RWPE1 (cell line): ENCODE data around the gene FBXL2.

Experiments
- CTCF ChIA-PET: fragments of 350-600 bp; sonication (Branson Sonifier 250); formaldehyde crosslinking; extraction: SDS; loops from one replicate; lab custom pipeline; 2021; lab: Yijun Ruan, JAX
- POLR2A ChIA-PET: fragments of 400-600 bp; formaldehyde crosslinking; extraction: SDS; loops from one replicate; lab custom pipeline; 2020; ENCODE audit warnings: antibody characterized with exemption; ENCODE audit not compliant: low non-redundant PET; lab: Yijun Ruan, JAX
- DNase-seq: peaks from one replicate; pipeline ENCODE4 v3.0.0; 2012; ENCODE audit warnings: low spot score
- H3K27ac ChIP-seq: fragments of 450-650 bp; 2 replicates; pipeline ENCODE4 v1.5.1; 2017
- CTCF ChIP-seq: fragments of 450-650 bp; conservative IDR thresholded peaks from 2 replicates; pipeline ENCODE4 v1.5.1; 2017; ENCODE audit warnings: low read depth, mild to moderate bottlenecking

Gene FBXL2

GRCh38 chr3:33386631-33387030 is 109.4 kb downstream of the FBXL2 start:
- ChIA-PET CTCF (interaction anchor here (0.6 kb wide), 1 partner anchor 11 kb away, joined by 5 read pairs; no protein-coding TSS in a partner anchor), POLR2A (no interaction called here)
- no peak for TF ChIP-seq CTCF
- no peak overlapping the region for H3K27ac ChIP-seq
- no peak for DNase-seq

- no peak for DNase-seq
- CTCF ChIA-PET: no interaction called here
- TF ChIP-seq CTCF: no peak
Observed at GRCh38 chr3:33388374-33389100, 111.3 kb downstream of the FBXL2 start.

GRCh38 chr3:33389908-33390307 is 112.7 kb downstream of the FBXL2 start:
- no peak overlapping the region for H3K27ac ChIP-seq
- CTCF ChIA-PET: interaction anchor here (0.8 kb wide), 1 partner anchor 17 kb away, joined by 4 read pairs; no protein-coding TSS in a partner anchor
- POLR2A ChIA-PET: no interaction called here
- no peak for DNase-seq
- TF ChIP-seq CTCF: no peak

More at GRCh38 chr3:33388374-33389100, 111.3 kb downstream of the FBXL2 start:
- POLR2A ChIA-PET: no interaction called here
- H3K27ac ChIP-seq: no peak overlapping the region

GRCh38 chr3:33391255-33391995 is 114.2 kb downstream of the FBXL2 start:
- H3K27ac ChIP-seq: no peak overlapping the region
- DNase-seq: no peak
- ChIA-PET CTCF (no interaction called here), POLR2A (no interaction called here)
- TF ChIP-seq CTCF: no peak

GRCh38 chr3:33392144-33392543 is 114.9 kb downstream of the FBXL2 start:
- DNase-seq: no peak
- no peak overlapping the region for H3K27ac ChIP-seq
- ChIA-PET POLR2A (no interaction called here), CTCF (no interaction called here)
- TF ChIP-seq CTCF: no peak

- peak; percentile 84 for DNase-seq
- ChIA-PET CTCF (no interaction called here), POLR2A (no interaction called here)
- peak overlapping the region; percentile 72 for H3K27ac ChIP-seq
- TF ChIP-seq CTCF: no peak
Observed at GRCh38 chr3:33392703-33393125, 115.5 kb downstream of the FBXL2 start.
